ENCODE measurements around the gene DEDD. TPM values are rescaled to one million over a fixed set of nuclear protein-coding genes. Genes with fewer than 3 reads are reported as not detected.

DEDD gene
- total and polyA plus RNA-seq, 2 donors from 2014 or later: 23.2 to 37.2 TPM

DNA sequence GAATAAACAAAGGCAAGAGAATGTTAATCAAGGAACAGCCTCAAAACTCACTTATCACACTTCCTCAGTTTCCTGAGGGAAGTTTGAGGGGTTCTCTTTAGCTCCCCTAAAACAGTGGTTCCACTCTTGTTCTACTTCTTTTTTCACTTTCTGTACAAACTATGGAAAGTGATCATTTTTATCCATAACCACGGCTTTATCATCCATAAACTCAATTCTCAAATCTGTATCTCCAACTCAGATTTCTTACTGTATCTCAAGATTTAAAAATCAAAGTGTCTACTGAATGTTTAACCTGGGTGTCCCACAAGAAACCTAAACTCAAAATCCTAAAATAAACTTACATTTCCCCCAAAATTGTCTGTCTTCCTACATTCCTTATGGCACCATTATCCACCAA, 18.6 kb downstream of the DEDD start:
- intact Hi-C loops (cut with DNase I): no loop called here
- Histone ChIP-seq H3K27ac (ENCODE audit: low read depth in 2 of 2, low read length in 2 of 2) (no peak overlapping the region), H3K27me3 (ENCODE audit: control insufficient read depth, insufficient read depth, low read length) (no peaks in the 10 kb centered on the region), H3K9ac (ENCODE audit: low read length in 3 of 3) (no peak overlapping the region), H3K9me3 (ENCODE audit: control insufficient read depth in 2 of 3, insufficient read depth in 1 of 3, low read length in 3 of 3) (no peaks in the 10 kb centered on the region), H3K4me3 (ENCODE audit: low read length in 3 of 3) (no peak overlapping the region), H3K4me1 (ENCODE audit: control insufficient read depth in 2 of 3, insufficient read depth in 2 of 3, low read depth in 1 of 3, low read length in 3 of 3) (peaks cover 3 to 17% (median 11%) of the 10 kb centered on the region in 3 donors), H3K36me3 (ENCODE audit: control insufficient read depth in 2 of 3, insufficient read depth in 3 of 3, low read length in 3 of 3) (no peaks in the 10 kb centered on the region)
- DNase-seq (no peak), FAIRE-seq (no peak)
- TF ChIP-seq, protein P1, sequence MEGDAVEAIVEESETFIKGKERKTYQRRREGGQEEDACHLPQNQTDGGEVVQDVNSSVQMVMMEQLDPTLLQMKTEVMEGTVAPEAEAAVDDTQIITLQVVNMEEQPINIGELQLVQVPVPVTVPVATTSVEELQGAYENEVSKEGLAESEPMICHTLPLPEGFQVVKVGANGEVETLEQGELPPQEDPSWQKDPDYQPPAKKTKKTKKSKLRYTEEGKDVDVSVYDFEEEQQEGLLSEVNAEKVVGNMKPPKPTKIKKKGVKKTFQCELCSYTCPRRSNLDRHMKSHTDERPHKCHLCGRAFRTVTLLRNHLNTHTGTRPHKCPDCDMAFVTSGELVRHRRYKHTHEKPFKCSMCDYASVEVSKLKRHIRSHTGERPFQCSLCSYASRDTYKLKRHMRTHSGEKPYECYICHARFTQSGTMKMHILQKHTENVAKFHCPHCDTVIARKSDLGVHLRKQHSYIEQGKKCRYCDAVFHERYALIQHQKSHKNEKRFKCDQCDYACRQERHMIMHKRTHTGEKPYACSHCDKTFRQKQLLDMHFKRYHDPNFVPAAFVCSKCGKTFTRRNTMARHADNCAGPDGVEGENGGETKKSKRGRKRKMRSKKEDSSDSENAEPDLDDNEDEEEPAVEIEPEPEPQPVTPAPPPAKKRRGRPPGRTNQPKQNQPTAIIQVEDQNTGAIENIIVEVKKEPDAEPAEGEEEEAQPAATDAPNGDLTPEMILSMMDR (IDR thresholded peaks at IDR 0.05; ENCODE audit: borderline replicate concordance, extremely low read depth, insufficient read depth): no peak

DNA sequence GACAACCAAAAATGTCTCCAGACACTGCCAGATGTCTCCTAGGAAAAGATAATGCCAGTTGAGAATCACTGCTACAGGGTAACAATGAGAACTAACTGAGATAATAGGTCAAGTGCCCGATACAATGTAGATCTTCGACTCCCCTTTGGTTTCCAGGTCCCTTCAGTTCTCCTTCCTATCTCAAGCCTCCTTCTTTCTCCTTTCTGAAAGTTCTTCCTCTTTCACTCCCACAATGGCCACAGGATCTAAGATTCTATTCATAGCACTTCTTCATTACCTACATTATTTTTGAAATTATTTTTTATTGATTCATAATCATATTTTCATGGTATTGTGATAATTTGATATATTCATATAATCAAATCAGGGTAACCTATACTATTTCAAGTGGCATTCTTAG, 20.9 kb downstream of the DEDD start:
- H3K4me3 ChIP-seq (ENCODE audit: low read length in 3 of 3): no peak overlapping the region
- intact Hi-C loops (cut with DNase I): no loop called here
- H3K36me3 ChIP-seq (ENCODE audit: control insufficient read depth in 2 of 3, insufficient read depth in 3 of 3, low read length in 3 of 3): no peaks in the 10 kb centered on the region
- no peak for FAIRE-seq
- TF ChIP-seq, protein P1 (IDR thresholded peaks at IDR 0.05; ENCODE audit: borderline replicate concordance, extremely low read depth, insufficient read depth): no peak
- no peak for DNase-seq
- no peaks in the 10 kb centered on the region for H3K9me3 ChIP-seq (ENCODE audit: control insufficient read depth in 2 of 3, insufficient read depth in 1 of 3, low read length in 3 of 3)
- H3K4me1 ChIP-seq (ENCODE audit: control insufficient read depth in 2 of 3, insufficient read depth in 2 of 3, low read depth in 1 of 3, low read length in 3 of 3): peaks cover 0 to 8% (median 6%) of the 10 kb centered on the region in 3 donors
- no peaks in the 10 kb centered on the region for H3K27me3 ChIP-seq (ENCODE audit: control insufficient read depth, insufficient read depth, low read length)
- no peak overlapping the region for H3K27ac ChIP-seq (ENCODE audit: low read depth in 2 of 2, low read length in 2 of 2)
- H3K9ac ChIP-seq (ENCODE audit: low read length in 3 of 3): no peak overlapping the region

DNA sequence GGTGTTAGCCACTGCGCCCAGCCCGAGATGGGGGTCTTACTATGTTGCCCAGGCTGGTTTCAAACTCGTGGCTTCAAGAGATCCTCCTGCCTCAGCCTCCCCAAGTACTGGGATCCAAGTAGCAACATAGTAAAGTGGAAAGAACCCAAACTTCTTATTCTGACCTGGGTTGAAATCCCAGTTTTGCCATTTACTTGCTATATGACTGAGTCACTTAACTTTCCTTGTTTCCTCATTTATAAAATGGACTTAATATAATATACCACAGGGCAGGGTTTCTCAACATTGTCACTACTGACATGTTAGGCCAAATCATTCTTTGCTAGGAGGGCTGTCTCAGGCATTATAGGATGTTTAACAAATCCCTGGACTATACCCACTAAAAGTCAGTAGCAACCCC, 21.4 kb downstream of the DEDD start:
- no peak for DNase-seq
- H3K9me3 ChIP-seq (ENCODE audit: control insufficient read depth in 2 of 3, insufficient read depth in 1 of 3, low read length in 3 of 3): no peaks in the 10 kb centered on the region
- no peak overlapping the region for H3K27ac ChIP-seq (ENCODE audit: low read depth in 2 of 2, low read length in 2 of 2)
- peaks cover 0 to 4% (median 3%) of the 10 kb centered on the region in 3 donors for H3K4me1 ChIP-seq (ENCODE audit: control insufficient read depth in 2 of 3, insufficient read depth in 2 of 3, low read depth in 1 of 3, low read length in 3 of 3)
- no peak for FAIRE-seq
- no peak overlapping the region for H3K9ac ChIP-seq (ENCODE audit: low read length in 3 of 3)
- TF ChIP-seq, protein P1 (IDR thresholded peaks at IDR 0.05; ENCODE audit: borderline replicate concordance, extremely low read depth, insufficient read depth): no peak
- H3K4me3 ChIP-seq (ENCODE audit: low read length in 3 of 3): no peak overlapping the region
- H3K27me3 ChIP-seq (ENCODE audit: control insufficient read depth, insufficient read depth, low read length): no peaks in the 10 kb centered on the region
- intact Hi-C loops (cut with DNase I): no loop called here
- H3K36me3 ChIP-seq (ENCODE audit: control insufficient read depth in 2 of 3, insufficient read depth in 3 of 3, low read length in 3 of 3): no peaks in the 10 kb centered on the region

DNA sequence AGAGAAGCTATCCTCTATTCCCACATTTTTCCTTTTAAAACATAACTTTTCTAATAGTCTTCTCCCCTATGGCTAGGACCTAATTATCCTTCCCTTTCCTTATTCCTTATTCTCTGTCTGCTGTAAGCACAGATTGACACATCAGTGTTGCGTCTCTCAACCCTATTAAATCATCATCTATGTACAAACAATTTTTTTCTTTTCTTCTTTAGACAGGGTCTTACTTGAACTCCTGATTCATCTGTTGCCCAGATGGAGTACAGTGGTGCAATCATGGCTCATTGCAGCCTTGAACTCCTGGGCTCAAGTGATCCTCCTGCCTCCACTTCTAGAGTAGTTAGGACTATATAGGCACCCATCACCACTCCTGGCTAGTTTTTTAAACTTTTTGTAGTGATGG, 26.0 kb downstream of the DEDD start:
- Histone ChIP-seq H3K4me1 (ENCODE audit: control insufficient read depth in 2 of 3, insufficient read depth in 2 of 3, low read depth in 1 of 3, low read length in 3 of 3) (no peaks in the 10 kb centered on the region), H3K9ac (ENCODE audit: low read length in 3 of 3) (no peak overlapping the region), H3K27ac (ENCODE audit: low read depth in 2 of 2, low read length in 2 of 2) (no peak overlapping the region), H3K36me3 (ENCODE audit: control insufficient read depth in 2 of 3, insufficient read depth in 3 of 3, low read length in 3 of 3) (peaks cover 0 to 9% (median 5%) of the 10 kb centered on the region in 3 donors), H3K9me3 (ENCODE audit: control insufficient read depth in 2 of 3, insufficient read depth in 1 of 3, low read length in 3 of 3) (no peaks in the 10 kb centered on the region), H3K27me3 (ENCODE audit: control insufficient read depth, insufficient read depth, low read length) (no peaks in the 10 kb centered on the region), H3K4me3 (ENCODE audit: low read length in 3 of 3) (no peak overlapping the region)
- no peak for FAIRE-seq
- intact Hi-C loops (cut with DNase I): no loop called here
- TF ChIP-seq, protein P1 (IDR thresholded peaks at IDR 0.05; ENCODE audit: borderline replicate concordance, extremely low read depth, insufficient read depth): no peak
- no peak for DNase-seq
